ENCODE results near the gene NLN.

The NLN gene

GRCh38 chr5:65775476-65775875, 53.5 kb downstream of the NLN start:
- no peak overlapping the region for H3K27ac ChIP-seq (ENCODE audit: extremely low read depth, low read depth, low read length)
- no peak overlapping the region for H3K4me3 ChIP-seq (ENCODE audit: low read depth, low read length)
- CTCF ChIA-PET, result interaction anchor here (0.6 kb wide), 1 partner anchor 1615 kb away, joined by 3 read pairs; no protein-coding TSS in a partner anchor
- POLR2A ChIA-PET, result no interaction called here
- no peaks in the 10 kb centered on the region for H3K9me3 ChIP-seq (ENCODE audit: control insufficient read depth, insufficient read depth, low read depth, low read length)
- no peak for TF ChIP-seq ZNF501 (tag by site-specific recombination; IDR thresholded peaks at IDR 0.05)
- TF ChIP-seq BCL11A (tag by site-specific recombination; IDR thresholded peaks at IDR 0.05; ENCODE audit: low read depth), result no peak
- no peak for TF ChIP-seq PRDM6 (tag by site-specific recombination; IDR thresholded peaks at IDR 0.05)
- peak; percentile 89 for TF ChIP-seq ZIC2 (tag by site-specific recombination; IDR thresholded peaks at IDR 0.05)
- TF ChIP-seq WT1 (tag by site-specific recombination; IDR thresholded peaks at IDR 0.05), result peak; percentile 33; the same call in 1 of the 2 replicates
- H3K36me3 ChIP-seq (ENCODE audit: control insufficient read depth in 2 of 2, insufficient read depth in 1 of 2, low read length in 2 of 2), result peaks cover 0 to 4% of the 10 kb centered on the region in 2 experiments; a peak in 2 of 3 replicates
- H3K4me1 ChIP-seq (ENCODE audit: control insufficient read depth, insufficient read depth, low read length), result peaks cover 2% of the 10 kb centered on the region; the same call in 1 of the 2 replicates

GRCh38 chr5:65776441-65777141, 54.6 kb downstream of the NLN start:
- Histone ChIP-seq H3K4me1 (ENCODE audit: control insufficient read depth, insufficient read depth, low read length) (peaks cover 2% of the 10 kb centered on the region; the same call in 1 of the 2 replicates), H3K4me3 (ENCODE audit: low read depth, low read length) (no peak overlapping the region), H3K36me3 (ENCODE audit: control insufficient read depth in 2 of 2, insufficient read depth in 1 of 2, low read length in 2 of 2) (peaks cover 4 to 9% of the 10 kb centered on the region in 2 experiments), H3K27ac (ENCODE audit: extremely low read depth, low read depth, low read length) (no peak overlapping the region), H3K9me3 (ENCODE audit: control insufficient read depth, insufficient read depth, low read depth, low read length) (no peaks in the 10 kb centered on the region)
- CTCF ChIA-PET, result no interaction called here
- POLR2A ChIA-PET, result no interaction called here
- no peak for TF ChIP-seq ZNF514 (tag by site-specific recombination; IDR thresholded peaks at IDR 0.05)

- H3K36me3 ChIP-seq (ENCODE audit: control insufficient read depth in 2 of 2, insufficient read depth in 1 of 2, low read length in 2 of 2), result peaks cover 4 to 19% of the 10 kb centered on the region in 2 experiments
- no peak overlapping the region for H3K27ac ChIP-seq (ENCODE audit: extremely low read depth, low read depth, low read length)
- CTCF ChIA-PET, result no interaction called here
- no peak overlapping the region for H3K4me3 ChIP-seq (ENCODE audit: low read depth, low read length)
- peaks cover 2% of the 10 kb centered on the region; the same call in 1 of the 2 replicates for H3K4me1 ChIP-seq (ENCODE audit: control insufficient read depth, insufficient read depth, low read length)
- POLR2A ChIA-PET, result no interaction called here
- H3K9me3 ChIP-seq (ENCODE audit: control insufficient read depth, insufficient read depth, low read depth, low read length), result no peaks in the 10 kb centered on the region
- TF ChIP-seq ZNF211 (tag by site-specific recombination; IDR thresholded peaks at IDR 0.05; ENCODE audit: low read depth) (no peak), ZNF777 (tag by site-specific recombination; IDR thresholded peaks at IDR 0.05; ENCODE audit: borderline replicate concordance) (no peak), HIC1 (tag by site-specific recombination; IDR thresholded peaks at IDR 0.05) (no peak), HOXD13 (CRISPR knock-in tag; IDR thresholded peaks at IDR 0.05; ENCODE audit: borderline replicate concordance) (no peak), ZNF707 (tag by site-specific recombination; IDR thresholded peaks at IDR 0.05) (no peak), ZNF404 (tag by site-specific recombination; IDR thresholded peaks at IDR 0.05) (no peak), ZBTB44 (tag by site-specific recombination; IDR thresholded peaks at IDR 0.05) (no peak), MZF1 (tag by site-specific recombination; IDR thresholded peaks at IDR 0.05; ENCODE audit: borderline replicate concordance) (no peak), ZNF473 (tag by site-specific recombination; IDR thresholded peaks at IDR 0.05) (no peak), ZNF140 (tag by site-specific recombination; IDR thresholded peaks at IDR 0.05) (no peak), PRDM2 (tag by site-specific recombination; IDR thresholded peaks at IDR 0.05; ENCODE audit: borderline replicate concordance) (no peak), ZNF157 (tag by site-specific recombination; IDR thresholded peaks at IDR 0.05) (no peak)
Measured at GRCh38 chr5:65778126-65778525, 56.1 kb downstream of the NLN start.
